GM23338 (cell line): ENCODE results near the gene RBL1. TPM values are rescaled to one million over a fixed set of nuclear protein-coding genes. Genes with fewer than 3 reads are reported as not detected.

Source experiments
- ATAC-seq: fragments of 200-7000 bp; cut with Tn5 transposase; 3 replicates; pipeline ENCODE4 v1.9.1; 2020
- DNase-seq: peaks from one replicate; pipeline ENCODE4 v3.0.0-alpha.2; 2015; ENCODE audit warnings: low spot score
- H2AFZ ChIP-seq: fragments of 200-600 bp; sonication (generic); 2 replicates; pipeline ENCODE4 v1.8.0; 2016; ENCODE audit warnings: antibody characterized with exemption, mild to moderate bottlenecking, moderate library complexity
- H3F3A ChIP-seq: fragments of 200-600 bp; sonication (generic); replicated peaks from 2 replicates; pipeline ENCODE4 v1.8.0; 2017; ENCODE audit warnings: antibody characterized with exemption, mixed run types, low read depth
- H3K27ac ChIP-seq: fragments of 200-600 bp; sonication (generic); 2 replicates; pipeline ENCODE4 v1.6.1; 2016; ENCODE audit warnings: low read depth
- H3K27me3 ChIP-seq: fragments of 200-600 bp; sonication (generic); 2 replicates; pipeline ENCODE4 v1.8.0; 2016; ENCODE audit warnings: mild to moderate bottlenecking, mixed run types, moderate library complexity; ENCODE audit not compliant: insufficient read depth
- H3K36me3 ChIP-seq: fragments of 200-600 bp; sonication (generic); 2 replicates; pipeline ENCODE4 v1.8.0; 2016; ENCODE audit warnings: mild to moderate bottlenecking; ENCODE audit not compliant: insufficient read depth
- H3K4me1 ChIP-seq: fragments of 200-600 bp; sonication (generic); 2 replicates; pipeline ENCODE4 v1.8.0; 2016; ENCODE audit warnings: mild to moderate bottlenecking, moderate library complexity; ENCODE audit not compliant: insufficient read depth
- H3K4me2 ChIP-seq: fragments of 200-600 bp; sonication (generic); 2 replicates; pipeline ENCODE4 v1.7.1; 2017; ENCODE audit warnings: mixed run types
- H3K4me3 ChIP-seq: fragments of 200-600 bp; sonication (generic); 2 replicates; pipeline ENCODE4 v1.6.1; 2016; ENCODE audit warnings: mixed run types
- H3K79me2 ChIP-seq: fragments of 200-600 bp; sonication (generic); replicated peaks from 2 replicates; pipeline ENCODE4 v1.8.0; 2017; ENCODE audit warnings: mild to moderate bottlenecking; ENCODE audit not compliant: insufficient read depth
- H3K9me2 ChIP-seq: fragments of 200-600 bp; sonication (generic); 2 replicates; pipeline ENCODE4 v1.8.0; 2017; ENCODE audit not compliant: insufficient read depth
- H4K20me1 ChIP-seq: fragments of 200-600 bp; sonication (generic); replicated peaks from 2 replicates; pipeline ENCODE4 v1.8.0; 2017; ENCODE audit warnings: mild to moderate bottlenecking; ENCODE audit not compliant: insufficient read depth
- H3K27ac Mint-ChIP-seq: 2 replicates; pipeline ENCODE4 v1.8.0; 2020; ENCODE audit warnings: inconsistent platforms, mild to moderate bottlenecking, moderate library complexity, mixed read lengths
- H3K27me3 Mint-ChIP-seq: 3 replicates; pipeline ENCODE4 v1.8.0; 2022; ENCODE audit warnings: low read depth, mild to moderate bottlenecking, moderate library complexity, mixed read lengths, inconsistent platforms; ENCODE audit not compliant: insufficient read depth, poor library complexity
- H3K36me3 Mint-ChIP-seq: 3 replicates; pipeline ENCODE4 v1.8.0; 2021; ENCODE audit warnings: low read depth, mild to moderate bottlenecking, inconsistent platforms, moderate library complexity, mixed read lengths
- H3K4me1 Mint-ChIP-seq: 3 replicates; pipeline ENCODE4 v1.8.0; 2020; ENCODE audit warnings: mild to moderate bottlenecking, inconsistent platforms, mixed read lengths
- H3K4me3 Mint-ChIP-seq: 3 replicates; pipeline ENCODE4 v1.8.0; 2021; ENCODE audit warnings: moderate library complexity, mild to moderate bottlenecking, inconsistent platforms, mixed read lengths
- H3K9me3 Mint-ChIP-seq: 3 replicates; pipeline ENCODE4 v1.8.0; 2020; ENCODE audit warnings: moderate library complexity, mild to moderate bottlenecking, inconsistent platforms, mixed read lengths
- CREB1 ChIP-seq: fragments of 250-450 bp; sonication (Bioruptor Pico); IDR thresholded peaks from 2 replicates; pipeline ENCODE4 v1.5.0; 2020; ENCODE audit warnings: low read depth, mild to moderate bottlenecking, moderate library complexity
- CTCF ChIP-seq, 2 experiments: fragments of 200-600 bp in 1 of 2; sonication (generic) in 1 of 2; conservative IDR thresholded peaks; 2 replicates each; pipeline versions ENCODE4 v1.5.1 to v1.6.1; 2016 to 2017; ENCODE audit warnings: antibody characterized with exemption in 2 of 2, low read depth in 2 of 2, mild to moderate bottlenecking in 2 of 2, moderate library complexity in 1 of 2
- EZH2 ChIP-seq: fragments of 200-600 bp; sonication (generic); IDR thresholded peaks from one replicate; pipeline ENCODE4 v1.8.0; 2017; ENCODE audit warnings: antibody characterized with exemption, mild to moderate bottlenecking, low read depth; ENCODE audit not compliant: unreplicated experiment
- EZH2phosphoT487 ChIP-seq: fragments of 200-600 bp; sonication (generic); IDR thresholded peaks from one replicate; pipeline ENCODE4 v1.8.1; 2018; ENCODE audit warnings: antibody characterized with exemption; ENCODE audit not compliant: unreplicated experiment
- JUNB ChIP-seq: IDR thresholded peaks from one replicate; pipeline ENCODE4 v1.6.1; 2016; ENCODE audit warnings: antibody characterized with exemption; ENCODE audit not compliant: unreplicated experiment
- NANOG ChIP-seq: IDR thresholded peaks from 2 replicates; pipeline ENCODE4 v1.6.1; 2016; ENCODE audit warnings: antibody characterized with exemption, borderline replicate concordance
- POLR2AphosphoS5 ChIP-seq: IDR thresholded peaks from 2 replicates; pipeline ENCODE4 v1.6.1; 2016; ENCODE audit warnings: antibody characterized with exemption, low read depth
- REST ChIP-seq: IDR thresholded peaks from one replicate; pipeline ENCODE4 v1.6.1; 2018; ENCODE audit warnings: antibody characterized with exemption; ENCODE audit not compliant: unreplicated experiment
- STAT1 ChIP-seq: IDR thresholded peaks from one replicate; pipeline ENCODE4 v1.6.1; 2016; ENCODE audit warnings: antibody characterized with exemption; ENCODE audit not compliant: unreplicated experiment
- ZNF114 ChIP-seq: fragments of 250-450 bp; sonication (Bioruptor Pico); IDR thresholded peaks from 2 replicates; pipeline ENCODE4 v1.5.0; 2020; ENCODE audit warnings: mild to moderate bottlenecking, moderate library complexity
- ZNF331 ChIP-seq: fragments of 250-450 bp; sonication (Bioruptor Pico); IDR thresholded peaks from 2 replicates; pipeline ENCODE4 v1.5.0; 2020; ENCODE audit warnings: low read depth, mild to moderate bottlenecking, moderate library complexity
- polyA plus RNA-seq: library from polyadenylated mRNA; unstranded; fragments of >200 nt; fragmentation: Nextera tagmentation; extraction: Ambion mirVana; gene quantifications from 2 replicates; pipeline ENCODE4 v1.2.1, GENCODE V29; 2016
- total RNA-seq: library from RNA; depleted of rRNA; stranded (reverse); fragments of >200 nt; shearing (Covaris generic); gene quantifications from 2 replicates; pipeline ENCODE4 v1.2.3, GENCODE V29; 2014
- TF ChIP-seq, protein P1 (sequence below): IDR thresholded peaks from 2 replicates; pipeline ENCODE4 v1.6.1; 2016; ENCODE audit warnings: antibody characterized with exemption
- TF ChIP-seq, protein P2 (sequence below): fragments of 250-450 bp; sonication (Bioruptor Pico); IDR thresholded peaks from 2 replicates; pipeline ENCODE4 v1.5.0; 2020; ENCODE audit warnings: mild to moderate bottlenecking, moderate library complexity

RBL1 gene
- total and polyA plus RNA-seq, 2 experiments from 2014 or later, result 6.4 to 12.6 TPM

DNA sequence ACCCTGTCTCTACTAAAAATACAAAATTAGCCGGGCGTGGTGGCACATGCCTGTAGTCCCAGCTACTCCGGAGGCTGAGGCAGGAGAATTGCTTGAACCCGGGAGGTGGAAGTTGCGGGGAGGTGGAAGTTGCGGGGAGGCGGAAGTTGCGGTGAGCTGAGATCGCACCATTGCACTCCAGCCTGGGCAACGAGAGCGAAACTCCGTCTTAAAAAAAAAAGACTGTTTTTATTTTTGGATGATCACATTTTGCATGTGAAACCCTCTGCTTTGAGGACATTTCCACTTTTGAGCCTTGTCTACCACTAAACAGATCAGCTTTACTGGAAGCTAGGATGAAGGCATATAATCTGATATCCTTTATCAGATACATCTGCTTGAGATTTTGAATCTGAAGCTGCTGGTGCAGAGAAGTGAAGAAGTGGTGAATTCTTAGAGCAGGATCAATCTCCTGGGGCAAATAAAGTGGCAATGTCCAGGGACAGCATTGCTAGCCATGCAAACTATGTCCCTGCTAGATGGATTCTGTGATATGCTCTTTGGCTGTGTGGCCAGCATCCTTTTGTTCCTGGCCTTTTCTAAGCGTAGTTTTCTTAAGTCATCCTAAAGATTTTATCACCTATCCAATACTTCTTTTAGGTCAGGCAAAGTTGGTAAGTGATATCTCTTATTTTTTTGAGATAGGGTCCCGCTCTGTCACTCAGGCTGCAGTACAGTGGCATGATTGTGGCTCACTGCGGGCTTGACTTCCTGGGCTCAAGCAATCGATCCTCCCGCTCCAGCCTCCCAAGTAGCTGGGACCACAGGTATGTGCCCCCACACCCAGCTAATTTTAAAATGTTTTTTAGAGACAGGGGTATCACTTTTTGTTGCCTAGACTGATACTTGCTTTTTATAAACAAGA lies 23.3 kb downstream of the RBL1 start:
- DNase-seq, result no peak
- no peak overlapping the region for H3K27ac Mint-ChIP-seq
- ATAC-seq, result no peak
- Histone ChIP-seq H3K9me2 (no peaks in the 10 kb centered on the region), H3K79me2 (peaks cover 3% of the 10 kb centered on the region; the same call in 1 of the 2 replicates), H2AFZ (no peak overlapping the region), H3K27me3 (no peaks in the 10 kb centered on the region), H3K4me3 (no peak overlapping the region), H3K4me2 (no peak overlapping the region), H4K20me1 (0 out of 2 replicates have a peak, but pooled peaks cover 4% of the 10 kb centered on the region), H3K4me1 (no peaks in the 10 kb centered on the region), H3F3A (no peaks in the 10 kb centered on the region), H3K27ac (no peak overlapping the region), H3K36me3 (no peaks in the 10 kb centered on the region; the same call in 1 of the 2 replicates)
- no peaks in the 10 kb centered on the region for H3K4me1 Mint-ChIP-seq
- TF ChIP-seq, protein P1, sequence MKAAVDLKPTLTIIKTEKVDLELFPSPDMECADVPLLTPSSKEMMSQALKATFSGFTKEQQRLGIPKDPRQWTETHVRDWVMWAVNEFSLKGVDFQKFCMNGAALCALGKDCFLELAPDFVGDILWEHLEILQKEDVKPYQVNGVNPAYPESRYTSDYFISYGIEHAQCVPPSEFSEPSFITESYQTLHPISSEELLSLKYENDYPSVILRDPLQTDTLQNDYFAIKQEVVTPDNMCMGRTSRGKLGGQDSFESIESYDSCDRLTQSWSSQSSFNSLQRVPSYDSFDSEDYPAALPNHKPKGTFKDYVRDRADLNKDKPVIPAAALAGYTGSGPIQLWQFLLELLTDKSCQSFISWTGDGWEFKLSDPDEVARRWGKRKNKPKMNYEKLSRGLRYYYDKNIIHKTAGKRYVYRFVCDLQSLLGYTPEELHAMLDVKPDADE, result no peak
- TF ChIP-seq EZH2 (no peak), REST (no peak), ZNF114 (CRISPR knock-in tag) (no peak), NANOG (no peak), EZH2phosphoT487 (no peak), CTCF (conservative IDR thresholded peaks at IDR 0.05; ENCODE audit: low read depth in 2 of 2) (no peak), JUNB (no peak), CREB1 (CRISPR knock-in tag) (no peak), ZNF331 (no peak), POLR2AphosphoS5 (no peak), STAT1 (no peak)
- TF ChIP-seq, protein P2, sequence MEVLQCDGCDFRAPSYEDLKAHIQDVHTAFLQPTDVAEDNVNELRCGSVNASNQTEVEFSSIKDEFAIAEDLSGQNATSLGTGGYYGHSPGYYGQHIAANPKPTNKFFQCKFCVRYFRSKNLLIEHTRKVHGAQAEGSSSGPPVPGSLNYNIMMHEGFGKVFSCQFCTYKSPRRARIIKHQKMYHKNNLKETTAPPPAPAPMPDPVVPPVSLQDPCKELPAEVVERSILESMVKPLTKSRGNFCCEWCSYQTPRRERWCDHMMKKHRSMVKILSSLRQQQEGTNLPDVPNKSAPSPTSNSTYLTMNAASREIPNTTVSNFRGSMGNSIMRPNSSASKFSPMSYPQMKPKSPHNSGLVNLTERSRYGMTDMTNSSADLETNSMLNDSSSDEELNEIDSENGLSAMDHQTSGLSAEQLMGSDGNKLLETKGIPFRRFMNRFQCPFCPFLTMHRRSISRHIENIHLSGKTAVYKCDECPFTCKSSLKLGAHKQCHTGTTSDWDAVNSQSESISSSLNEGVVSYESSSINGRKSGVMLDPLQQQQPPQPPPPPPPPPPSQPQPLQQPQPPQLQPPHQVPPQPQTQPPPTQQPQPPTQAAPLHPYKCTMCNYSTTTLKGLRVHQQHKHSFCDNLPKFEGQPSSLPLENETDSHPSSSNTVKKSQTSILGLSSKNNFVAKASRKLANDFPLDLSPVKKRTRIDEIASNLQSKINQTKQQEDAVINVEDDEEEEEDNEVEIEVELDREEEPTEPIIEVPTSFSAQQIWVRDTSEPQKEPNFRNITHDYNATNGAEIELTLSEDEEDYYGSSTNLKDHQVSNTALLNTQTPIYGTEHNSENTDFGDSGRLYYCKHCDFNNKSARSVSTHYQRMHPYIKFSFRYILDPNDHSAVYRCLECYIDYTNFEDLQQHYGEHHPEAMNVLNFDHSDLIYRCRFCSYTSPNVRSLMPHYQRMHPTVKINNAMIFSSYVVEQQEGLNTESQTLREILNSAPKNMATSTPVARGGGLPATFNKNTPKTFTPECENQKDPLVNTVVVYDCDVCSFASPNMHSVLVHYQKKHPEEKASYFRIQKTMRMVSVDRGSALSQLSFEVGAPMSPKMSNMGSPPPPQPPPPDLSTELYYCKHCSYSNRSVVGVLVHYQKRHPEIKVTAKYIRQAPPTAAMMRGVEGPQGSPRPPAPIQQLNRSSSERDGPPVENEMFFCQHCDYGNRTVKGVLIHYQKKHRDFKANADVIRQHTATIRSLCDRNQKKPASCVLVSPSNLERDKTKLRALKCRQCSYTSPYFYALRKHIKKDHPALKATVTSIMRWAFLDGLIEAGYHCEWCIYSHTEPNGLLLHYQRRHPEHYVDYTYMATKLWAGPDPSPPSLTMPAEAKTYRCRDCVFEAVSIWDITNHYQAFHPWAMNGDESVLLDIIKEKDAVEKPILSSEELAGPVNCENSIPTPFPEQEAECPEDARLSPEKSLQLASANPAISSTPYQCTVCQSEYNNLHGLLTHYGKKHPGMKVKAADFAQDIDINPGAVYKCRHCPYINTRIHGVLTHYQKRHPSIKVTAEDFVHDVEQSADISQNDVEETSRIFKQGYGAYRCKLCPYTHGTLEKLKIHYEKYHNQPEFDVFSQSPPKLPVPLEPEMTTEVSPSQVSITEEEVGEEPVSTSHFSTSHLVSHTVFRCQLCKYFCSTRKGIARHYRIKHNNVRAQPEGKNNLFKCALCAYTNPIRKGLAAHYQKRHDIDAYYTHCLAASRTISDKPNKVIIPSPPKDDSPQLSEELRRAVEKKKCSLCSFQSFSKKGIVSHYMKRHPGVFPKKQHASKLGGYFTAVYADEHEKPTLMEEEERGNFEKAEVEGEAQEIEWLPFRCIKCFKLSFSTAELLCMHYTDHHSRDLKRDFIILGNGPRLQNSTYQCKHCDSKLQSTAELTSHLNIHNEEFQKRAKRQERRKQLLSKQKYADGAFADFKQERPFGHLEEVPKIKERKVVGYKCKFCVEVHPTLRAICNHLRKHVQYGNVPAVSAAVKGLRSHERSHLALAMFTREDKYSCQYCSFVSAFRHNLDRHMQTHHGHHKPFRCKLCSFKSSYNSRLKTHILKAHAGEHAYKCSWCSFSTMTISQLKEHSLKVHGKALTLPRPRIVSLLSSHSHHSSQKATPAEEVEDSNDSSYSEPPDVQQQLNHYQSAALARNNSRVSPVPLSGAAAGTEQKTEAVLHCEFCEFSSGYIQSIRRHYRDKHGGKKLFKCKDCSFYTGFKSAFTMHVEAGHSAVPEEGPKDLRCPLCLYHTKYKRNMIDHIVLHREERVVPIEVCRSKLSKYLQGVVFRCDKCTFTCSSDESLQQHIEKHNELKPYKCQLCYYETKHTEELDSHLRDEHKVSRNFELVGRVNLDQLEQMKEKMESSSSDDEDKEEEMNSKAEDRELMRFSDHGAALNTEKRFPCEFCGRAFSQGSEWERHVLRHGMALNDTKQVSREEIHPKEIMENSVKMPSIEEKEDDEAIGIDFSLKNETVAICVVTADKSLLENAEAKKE, result no peak
- H3K27me3 Mint-ChIP-seq, result peaks cover 2% of the 10 kb centered on the region
- peaks cover 12% of the 10 kb centered on the region for H3K9me3 Mint-ChIP-seq
- H3K4me3 Mint-ChIP-seq, result no peak overlapping the region
- peaks cover 58% of the 10 kb centered on the region for H3K36me3 Mint-ChIP-seq
